ENCODE results near the gene PFAS. TPM values are rescaled to one million over a fixed set of nuclear protein-coding genes. Genes with fewer than 3 reads are reported as not detected.
A peak's percentile ranks its signal among the peaks of the same experiment; 100 is the strongest.
"Not testable (repeated sequence)": the region's sequence is repeated elsewhere in the genome, so short reads cannot be mapped to it uniquely, and the experiment has no call there.

The PFAS gene
- total RNA-seq, 1 donor from 2014 or later: 37.2 TPM

GRCh38 chr17:8249621-8250500 lies 772 bp downstream of the PFAS start:
- H3K4me3 ChIP-seq (ENCODE audit: low read depth, low read length): peak overlapping the region; percentile 99
- no peak for DNase-seq (ENCODE audit: low read depth)
- no peak for TF ChIP-seq CTCF (conservative IDR thresholded peaks at IDR 0.05; ENCODE audit: low read depth, low read length)

- DNase-seq (ENCODE audit: low read depth); H3K4me3 ChIP-seq (ENCODE audit: low read depth, low read length): not testable (repeated sequence)
Observed at GRCh38 chr17:8251411-8251810, 2.3 kb downstream of the PFAS start.

GRCh38 chr17:8253801-8254200 lies 4.7 kb downstream of the PFAS start:
- TF ChIP-seq CTCF (conservative IDR thresholded peaks at IDR 0.05; ENCODE audit: low read depth, low read length): no peak
- no peak overlapping the region for H3K4me3 ChIP-seq (ENCODE audit: low read depth, low read length)
- DNase-seq (ENCODE audit: low read depth): no peak

- no peak for DNase-seq (ENCODE audit: low read depth)
- TF ChIP-seq CTCF (conservative IDR thresholded peaks at IDR 0.05; ENCODE audit: low read depth, low read length): no peak
- no peak overlapping the region for H3K4me3 ChIP-seq (ENCODE audit: low read depth, low read length)
Observed at GRCh38 chr17:8254881-8255280, 5.8 kb downstream of the PFAS start.

GRCh38 chr17:8255499-8255898 lies 6.4 kb downstream of the PFAS start:
- H3K4me3 ChIP-seq (ENCODE audit: low read depth, low read length): no peak overlapping the region
- DNase-seq (ENCODE audit: low read depth): no peak
- no peak for TF ChIP-seq CTCF (conservative IDR thresholded peaks at IDR 0.05; ENCODE audit: low read depth, low read length)

- no peak overlapping the region for H3K4me3 ChIP-seq (ENCODE audit: low read depth, low read length)
- DNase-seq (ENCODE audit: low read depth): no peak
- TF ChIP-seq CTCF (conservative IDR thresholded peaks at IDR 0.05; ENCODE audit: low read depth, low read length): no peak
Observed at GRCh38 chr17:8256291-8256690, 7.2 kb downstream of the PFAS start.

GRCh38 chr17:8256691-8257090 lies 7.6 kb downstream of the PFAS start:
- H3K4me3 ChIP-seq (ENCODE audit: low read depth, low read length): no peak overlapping the region
- no peak for TF ChIP-seq CTCF (conservative IDR thresholded peaks at IDR 0.05; ENCODE audit: low read depth, low read length)
- no peak for DNase-seq (ENCODE audit: low read depth)

Data from epithelial cell of proximal tubule (primary cell).